HepG2 (cell line): Measurements from ENCODE around the gene NXPH4. TPM values are rescaled to one million over a fixed set of nuclear protein-coding genes. Genes with fewer than 3 reads are reported as not detected.

Experiments
- ATAC-seq: fragments of 200-7000 bp; cut with Tn5 transposase; 3 replicates; pipeline ENCODE4 v1.9.1; 2020; ENCODE audit warnings: mild to moderate bottlenecking, moderate library complexity
- BruUV-seq: library from RNA; stranded (reverse); fragments of 400-500 nt; replicated peaks from 2 replicates; lab custom pipeline; 2021; lab: Mats Ljungman, UMichigan
- CTCF ChIA-PET: fragments of 300-600 bp; formaldehyde crosslinking; extraction: SDS; loops from one replicate; lab custom pipeline; 2021; ENCODE audit warnings: low total read pairs, inconsistent platforms, low intra/inter-chr PET ratio; lab: Yijun Ruan, JAX
- POLR2A ChIA-PET: fragments of 350-600 bp; sonication (Branson Sonifier 250); formaldehyde crosslinking; loops from one replicate; lab custom pipeline; 2020; ENCODE audit warnings: antibody characterized with exemption, inconsistent platforms; lab: Yijun Ruan, JAX
- DNase-seq: peaks from one replicate; pipeline ENCODE4 v3.0.0-alpha.2; 2015; ENCODE audit warnings: low spot score
- FAIRE-seq: peaks from 3 replicates; lab custom pipeline; 2011; peaks lifted over from hg19 to GRCh38; lab: Jason Lieb, UNC
- H2AFZ ChIP-seq: one replicate; pipeline ENCODE4 v1.6.1; 2011; ENCODE audit warnings: low read length, inconsistent platforms
- H3K27ac ChIP-seq: fragments of 300-600 bp; 3 replicates; pipeline ENCODE4 v1.8.0; 2011; ENCODE audit warnings: mixed run types, mild to moderate bottlenecking, mixed read lengths, low read length, inconsistent platforms; ENCODE audit not compliant: insufficient read depth; ENCODE audit errors: extremely low read length
- H3K27me3 ChIP-seq, 2 experiments: fragments of 200-600 bp in 1 of 2; 2 replicates in 1 of 2; 3 replicates in 1 of 2; pipeline versions ENCODE4 v1.6.0 to v1.8.0; 2011; ENCODE audit warnings: low read length in 2 of 2, mild to moderate bottlenecking in 2 of 2, moderate library complexity in 2 of 2, inconsistent platforms in 1 of 2; ENCODE audit not compliant: insufficient read depth in 2 of 2, control insufficient read depth in 1 of 2
- H3K36me3 ChIP-seq, 2 experiments: fragments of 200-600 bp in 1 of 2; replicated peaks in 1 of 2; 2 replicates in 1 of 2; 3 replicates in 1 of 2; pipeline versions ENCODE4 v1.5.1 to v1.8.0; 2011; ENCODE audit warnings: low read length in 2 of 2, inconsistent platforms in 1 of 2; ENCODE audit not compliant: insufficient read depth in 2 of 2, control insufficient read depth in 1 of 2
- H3K4me1 ChIP-seq: 2 replicates; pipeline ENCODE4 v1.5.1; 2012; ENCODE audit warnings: low read length, inconsistent platforms; ENCODE audit not compliant: insufficient read depth
- H3K4me2 ChIP-seq: 2 replicates; pipeline ENCODE4 v1.6.0; 2011; ENCODE audit warnings: low read depth, low read length, inconsistent platforms
- H3K4me3 ChIP-seq, 3 experiments: fragments of 200-600 bp in 1 of 3; sonication (generic), shearing (Covaris generic) in 1 of 3; replicated peaks in 1 of 3; 2 replicates each; pipeline ENCODE4 v1.5.1; 2011 to 2016; ENCODE audit warnings: low read length in 3 of 3, inconsistent platforms in 2 of 3, low read depth in 2 of 3, mild to moderate bottlenecking in 2 of 3, control low read depth in 1 of 3, mixed read lengths in 1 of 3; ENCODE audit not compliant: insufficient read depth in 1 of 3
- H3K79me2 ChIP-seq: one replicate; pipeline ENCODE4 v1.6.1; 2011; ENCODE audit warnings: low read length, inconsistent platforms; ENCODE audit not compliant: insufficient read depth
- H3K9ac ChIP-seq: 2 replicates; pipeline ENCODE4 v1.6.0; 2011; ENCODE audit warnings: mild to moderate bottlenecking, low read depth, low read length, inconsistent platforms; ENCODE audit not compliant: insufficient read depth
- H3K9me3 ChIP-seq: 2 replicates; pipeline ENCODE4 v1.5.1; 2012; ENCODE audit warnings: mild to moderate bottlenecking, low read length
- H4K20me1 ChIP-seq: 2 replicates; pipeline ENCODE4 v1.6.0; 2011; ENCODE audit warnings: inconsistent platforms, mild to moderate bottlenecking, low read length, moderate library complexity; ENCODE audit not compliant: insufficient read depth
- ARID4A ChIP-seq: sonication (generic); formaldehyde crosslinking; IDR thresholded peaks from 2 replicates; pipeline ENCODE4 v1.5.0; 2020; ENCODE audit warnings: mild to moderate bottlenecking, missing genetic modification reagents, borderline replicate concordance
- DPF2 ChIP-seq: sonication (generic); formaldehyde crosslinking; IDR thresholded peaks from 2 replicates; pipeline ENCODE4 v1.4.0; 2020; ENCODE audit warnings: mild to moderate bottlenecking, low read depth, missing genetic modification reagents, borderline replicate concordance
- EEA1 ChIP-seq: sonication (generic); formaldehyde crosslinking; IDR thresholded peaks from 2 replicates; pipeline ENCODE4 v1.5.1; 2020; ENCODE audit warnings: mild to moderate bottlenecking, missing genetic modification reagents, borderline replicate concordance
- HCFC1 ChIP-seq: fragments of 150-350 bp; IDR thresholded peaks from 2 replicates; pipeline ENCODE4 v1.6.1; 2014; ENCODE audit warnings: low read depth, low read length
- MXD1 ChIP-seq: sonication (generic); formaldehyde crosslinking; IDR thresholded peaks from 2 replicates; pipeline ENCODE4 v1.4.0; 2020; ENCODE audit warnings: mild to moderate bottlenecking, missing genetic modification reagents
- NFYC ChIP-seq: IDR thresholded peaks from 2 replicates; pipeline ENCODE4 v1.6.1; 2016; ENCODE audit warnings: missing genetic modification reagents, missing compliant biosample characterization
- POLR2AphosphoS5 ChIP-seq: IDR thresholded peaks from 2 replicates; pipeline ENCODE4 v1.6.1; 2012; ENCODE audit warnings: low read depth, low read length
- RFXAP ChIP-seq: sonication (generic); formaldehyde crosslinking; IDR thresholded peaks from 2 replicates; pipeline ENCODE4 v1.4.0; 2020; ENCODE audit warnings: missing genetic modification reagents, borderline replicate concordance
- SMC3 ChIP-seq: IDR thresholded peaks from 2 replicates; pipeline ENCODE4 v1.6.1; 2011; ENCODE audit warnings: low read length, improper control_type of control experiment
- THYN1 ChIP-seq: sonication (generic); formaldehyde crosslinking; IDR thresholded peaks from 2 replicates; pipeline ENCODE4 v1.8.1; 2023; ENCODE audit warnings: low read depth, mild to moderate bottlenecking, moderate library complexity, missing genetic modification reagents, borderline replicate concordance
- TSC22D2 ChIP-seq: sonication (generic); formaldehyde crosslinking; IDR thresholded peaks from 2 replicates; pipeline ENCODE4 v1.5.1; 2020; ENCODE audit warnings: missing genetic modification reagents, mild to moderate bottlenecking, borderline replicate concordance
- ZNF275 ChIP-seq: sonication (generic); formaldehyde crosslinking; IDR thresholded peaks from 2 replicates; pipeline ENCODE4 v1.8.0; 2022; ENCODE audit warnings: missing genetic modification reagents, mild to moderate bottlenecking, inconsistent platforms, borderline replicate concordance
- ZNF558 ChIP-seq: sonication (generic); formaldehyde crosslinking; IDR thresholded peaks from 2 replicates; pipeline ENCODE4 v1.9.0; 2022; ENCODE audit warnings: mild to moderate bottlenecking, missing genetic modification reagents, borderline replicate concordance
- ZNF841 ChIP-seq: sonication (generic); formaldehyde crosslinking; IDR thresholded peaks from 2 replicates; pipeline ENCODE4 v1.8.1; 2023; ENCODE audit warnings: missing genetic modification reagents, borderline replicate concordance
- WGBS: methylation state at CpG from one replicate; pipeline ENCODE4 v1.1.6; 2017; ENCODE audit warnings: low lambda C conversion rate; 5-methylcytosine and 5-hydroxymethylcytosine counted together
- in situ Hi-C: cut with HindIII; loops from 2 replicates; pipeline ENCODE4 v1.10.0; 2017; ENCODE audit warnings: low pct_unique_long_range_greater_than_20kb; ENCODE audit not compliant: extremely low pct_ligation_motif_present
- intact Hi-C: fragments of 100-400 bp; cut with micrococcal nuclease; formaldehyde crosslinking; loops from one replicate; pipeline ENCODE4 v1.10.0; 2022; ENCODE audit not compliant: unreplicated experiment
- polyA plus RNA-seq, 8 experiments: library from polyadenylated mRNA; depleted of rRNA in 3 of 8; stranded (reverse) in 7 of 8; unstranded in 1 of 8; fragments of >200 nt; fragmentation: Illumina TruSeq in 4 of 8; extraction: Trizol in 4 of 8; gene quantifications; 2 replicates each; pipeline versions ENCODE4 v1.2.1 to v1.2.3, GENCODE V29; 2011 to 2016; ENCODE audit warnings: low read depth in 4 of 8, missing spikeins in 1 of 8, mixed read lengths in 1 of 8; ENCODE audit not compliant: insufficient read depth in 1 of 8
- total RNA-seq, 5 experiments: library from RNA; depleted of rRNA; stranded (reverse); fragments of >200 nt; fragmentation: Illumina TruSeq; extraction: Trizol; gene quantifications; 2 replicates each; pipeline ENCODE4 v1.2.3, GENCODE V29; 2016; ENCODE audit warnings: low read depth in 1 of 5

The NXPH4 gene
- total and polyA plus RNA-seq, 2 of the 13 experiments (the other 11 are each of a cell fraction or from before 2014, with no cell fraction given) = 0.13 TPM; not detected in 1

GRCh38 chr12:57229634-57230380 is 13.2 kb downstream of the NXPH4 start, which contains the start of gene SHMT2:
TSS of gene SHMT2 (plus strand) at chr12:57229711. CDS start at chr12:57229779, 68 bp downstream.
- H3K4me1 ChIP-seq = peaks cover 81% of the 10 kb centered on the region
- H3K27ac ChIP-seq = peak within 1 kb of the TSS; percentile 95
- no peaks in the 10 kb centered on the region for H3K9me3 ChIP-seq
- H3K27me3 ChIP-seq = peaks cover 0 to 21% of the 10 kb centered on the region in 2 experiments; a peak in 4 of 5 replicates
- peak; percentile 93 for FAIRE-seq
- in situ Hi-C loops (no loop called here), intact Hi-C loops (loop anchor here (1.0 kb wide), 2 partner anchors 9 to 100 kb away; no protein-coding TSS in a partner anchor)
- peak within 1 kb of the TSS; percentile 71 to 82 (median 75) for H3K4me3 ChIP-seq
- H3K36me3 ChIP-seq = peaks cover 20 to 34% of the 10 kb centered on the region in 2 experiments
- ChIA-PET CTCF (interaction anchor here (8.7 kb wide), 1 partner anchor 9 kb away, joined by 87 read pairs; a partner anchor contains a TSS), POLR2A (interaction anchor here (0.8 to 3.2 kb wide), 21 partner anchors 8 to 290 kb away, joined by 3 to 116 read pairs (median 8); partner anchors contain the start of genes DDIT3, INHBE, LRP1 and NEMP1)
- H4K20me1 ChIP-seq = peaks cover 9% of the 10 kb centered on the region; the same call in 1 of the 2 replicates
- peak; percentile 95 for DNase-seq
- peak within 1 kb of the TSS; percentile 97 for H3K4me2 ChIP-seq
- no TSS peak for BruUV-seq
- peak; percentile 73 for ATAC-seq
- H2AFZ ChIP-seq = peak within 1 kb of the TSS; percentile 51
- H3K79me2 ChIP-seq = peaks cover 33% of the 10 kb centered on the region
- H3K9ac ChIP-seq = peak within 1 kb of the TSS; percentile 95
- under 1% methylated on average over 29 of the region's 42 CpGs for WGBS
- TF ChIP-seq ZNF558 (CRISPR knock-in tag) = 0 out of 2 replicates have a peak, but pooled peaks have one; percentile 12
- TF ChIP-seq ZNF841 = no peak
- TF ChIP-seq SMC3 = no peak
- peak; percentile 85 for TF ChIP-seq POLR2AphosphoS5
- no peak for TF ChIP-seq EEA1 (CRISPR knock-in tag)
- peak; percentile 70; the same call in 1 of the 2 replicates for TF ChIP-seq ARID4A
- peak; percentile 84 for TF ChIP-seq HCFC1
- no peak for TF ChIP-seq TSC22D2 (CRISPR knock-in tag)
- TF ChIP-seq ZNF275 (CRISPR knock-in tag) = no peak
- TF ChIP-seq RFXAP (CRISPR knock-in tag) = peak; percentile 76; the same call in 1 of the 2 replicates
- peak; percentile 41; the same call in 1 of the 2 replicates for TF ChIP-seq NFYC (CRISPR knock-in tag)
- TF ChIP-seq DPF2 (CRISPR knock-in tag) = no peak
- TF ChIP-seq MXD1 (CRISPR knock-in tag) = peak; percentile 30; the same call in 1 of the 2 replicates
- no peak for TF ChIP-seq THYN1 (CRISPR knock-in tag)
